Activated naive CD4-positive, alpha-beta T cell treated with Interleukin-2 at 50 U/mL for 16 hours (primary cell): ENCODE data around the gene AK8.

ENCODE experiments used
- DNase-seq: peaks from one replicate; pipeline ENCODE4 v3.0.0-alpha.2; 2020

AK8 gene

DNA sequence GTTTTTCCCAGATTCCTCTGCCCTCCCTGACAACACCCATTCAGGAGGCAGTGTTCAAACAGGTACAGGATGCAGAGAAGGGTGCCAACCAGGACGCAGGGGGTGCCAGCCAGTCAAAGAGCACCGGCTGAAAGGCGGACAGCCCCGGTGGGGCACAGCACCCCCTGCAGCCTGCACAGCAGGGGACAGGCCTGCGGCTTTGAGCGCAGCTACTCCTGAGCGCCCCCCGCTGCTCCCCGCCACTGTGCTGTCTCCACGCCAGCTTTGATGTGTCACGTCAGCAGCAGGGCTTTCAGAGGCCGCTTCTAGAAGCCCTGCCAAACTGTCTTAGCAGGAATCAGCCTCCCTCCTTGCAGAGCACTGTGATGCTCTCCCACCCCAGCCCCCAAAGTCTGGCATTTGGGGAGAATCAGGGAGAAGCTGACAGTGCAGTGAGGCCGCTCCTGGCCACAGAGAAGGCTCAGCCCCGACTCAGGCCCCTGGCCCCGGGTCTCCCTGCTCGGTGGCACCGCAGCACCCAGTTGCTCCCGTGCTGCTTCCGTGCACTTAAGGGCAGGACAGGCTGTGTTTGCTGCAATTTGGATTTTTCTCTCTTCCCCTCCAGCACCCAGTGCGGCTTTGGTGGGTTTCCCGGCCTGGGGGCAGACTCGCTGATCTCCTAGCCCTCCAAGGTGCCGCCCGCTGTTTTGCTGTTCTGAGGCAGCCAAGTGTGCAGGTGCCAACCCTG, 20.3 kb downstream of the AK8 start:
- no peak for DNase-seq

DNA sequence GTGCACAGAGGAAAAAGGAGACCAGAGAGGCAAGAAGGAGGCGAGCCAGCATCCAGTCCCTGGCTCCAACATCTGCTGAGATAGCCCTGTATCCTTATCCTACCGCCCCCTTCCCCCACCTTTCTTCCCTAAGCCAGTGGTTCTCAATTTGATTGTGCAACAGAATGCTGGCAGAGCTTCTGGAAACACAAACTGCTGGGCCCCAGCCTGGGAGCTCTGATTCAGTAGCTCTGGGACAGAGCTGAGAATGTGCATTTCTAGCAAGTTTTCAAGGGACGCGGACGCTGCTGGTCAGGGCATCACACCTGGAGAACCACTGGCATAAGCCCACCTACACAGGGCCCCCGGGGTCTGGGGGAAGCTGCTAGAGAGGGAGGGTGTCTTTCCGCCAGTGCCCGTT, 21.1 kb downstream of the AK8 start:
- DNase-seq = no peak

DNA sequence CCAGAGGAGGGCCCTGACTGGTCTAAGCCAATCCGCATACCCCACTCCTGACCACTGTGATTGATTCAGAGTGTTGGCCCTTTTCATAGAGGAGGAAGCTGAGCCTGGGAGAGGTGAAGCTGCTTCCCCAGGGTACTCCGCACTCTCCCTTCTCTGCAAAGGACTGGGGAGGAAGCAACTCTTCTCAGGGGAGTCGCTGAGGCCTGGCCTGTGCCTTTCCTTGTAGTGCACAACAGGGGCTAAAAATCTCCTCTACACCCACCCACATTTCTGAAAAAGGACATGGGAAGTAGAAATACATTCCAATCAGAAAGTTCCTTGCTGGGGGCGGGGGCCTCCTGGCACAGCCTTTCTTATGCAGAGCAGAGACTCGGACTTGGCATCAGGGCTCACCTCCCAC, 22.2 kb downstream of the AK8 start:
- DNase-seq = no peak

DNA sequence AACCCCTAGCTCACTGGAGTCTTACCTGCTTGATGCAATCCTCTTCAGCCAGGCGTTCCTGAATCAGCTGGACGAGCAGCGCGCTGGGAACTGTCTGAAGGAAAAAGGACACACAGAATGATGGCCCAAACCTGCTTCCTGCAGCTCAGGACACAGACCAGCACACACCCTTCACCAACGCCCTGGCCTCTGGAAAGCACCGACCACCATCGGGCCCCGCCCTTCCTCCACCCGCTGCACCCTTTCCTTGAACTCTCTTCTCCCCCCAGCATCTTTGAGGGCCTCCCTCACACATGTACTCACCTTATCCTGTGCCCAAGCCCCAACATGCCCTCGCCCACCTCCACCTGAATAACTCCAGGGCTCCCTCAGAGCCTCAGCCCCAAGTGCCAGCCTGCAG, 23.3 kb downstream of the AK8 start:
- DNase-seq = no peak

DNA sequence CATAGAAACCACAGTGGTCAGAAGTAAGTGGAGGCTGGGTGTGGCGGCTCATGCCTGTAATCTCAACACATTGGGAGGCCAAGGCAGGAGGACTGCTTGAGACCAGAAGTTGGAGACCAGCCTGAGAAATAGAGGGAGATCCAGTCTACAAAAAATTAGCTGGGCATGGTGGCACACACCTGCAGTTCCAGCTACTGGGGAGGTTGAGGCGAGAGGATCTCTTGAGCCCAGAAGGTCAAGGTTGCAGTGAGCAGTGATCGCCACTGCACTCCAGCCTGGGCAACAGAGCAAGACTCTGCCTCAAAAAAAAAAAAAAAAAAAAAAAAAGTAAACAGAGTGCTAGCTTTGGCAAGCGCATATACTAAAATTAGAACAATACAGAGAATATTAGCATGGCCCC, 24.6 kb downstream of the AK8 start:
- no peak for DNase-seq

DNA sequence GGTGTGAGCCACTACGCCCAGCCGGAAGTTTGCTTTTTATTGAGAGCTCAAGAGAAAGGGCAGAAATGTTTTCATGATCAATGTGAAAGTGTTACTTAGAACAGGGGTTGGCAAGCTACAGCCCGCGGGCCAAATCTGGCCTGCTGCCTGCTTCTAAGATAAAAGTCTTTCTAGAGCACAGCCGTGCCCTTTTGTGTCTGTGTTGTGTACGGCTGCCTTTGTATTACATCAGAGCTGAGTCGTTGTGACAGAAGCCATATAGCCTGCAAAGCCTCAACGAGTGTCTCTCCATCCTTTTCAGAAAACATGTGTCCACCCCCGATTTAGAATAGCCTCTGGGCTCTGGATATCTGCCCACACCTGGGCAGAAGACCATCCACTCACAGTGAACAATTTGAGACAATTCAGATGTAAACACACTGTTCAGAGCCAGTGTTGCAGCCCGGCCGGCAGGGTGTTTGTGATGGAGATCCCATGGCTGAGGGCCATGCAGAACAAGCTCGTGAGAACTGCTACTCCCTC, 28.8 kb downstream of the AK8 start:
- no peak for DNase-seq

DNA sequence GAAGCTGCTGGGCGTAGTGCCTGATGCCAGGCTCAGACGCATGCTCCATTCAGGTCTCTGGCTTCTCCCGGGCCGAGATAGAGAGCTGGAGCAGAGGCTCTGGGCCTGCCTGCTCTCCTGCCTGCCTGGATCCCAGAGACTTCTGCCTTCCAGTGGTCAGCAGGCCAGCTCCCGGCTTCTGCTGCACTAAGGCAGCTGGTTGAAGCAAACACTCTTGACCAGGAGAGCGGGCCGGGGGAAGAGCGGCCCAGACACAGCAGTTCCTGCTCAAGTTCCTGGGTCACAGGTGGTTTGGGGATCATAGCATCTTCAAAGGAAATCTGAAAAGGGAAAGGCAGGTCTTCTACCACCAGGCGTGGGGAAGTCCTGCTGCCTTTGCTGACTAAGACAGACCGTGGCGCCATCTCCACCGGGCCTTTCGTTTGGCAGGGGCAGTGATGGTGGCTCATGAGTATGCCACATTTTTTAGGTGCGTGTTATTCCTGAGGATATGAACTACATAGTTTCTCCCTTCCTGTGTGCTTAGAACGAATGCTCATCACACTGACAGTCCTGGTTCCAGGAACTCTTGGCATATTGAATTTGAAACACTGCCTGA, 31.1 kb downstream of the AK8 start:
- DNase-seq = no peak

DNA sequence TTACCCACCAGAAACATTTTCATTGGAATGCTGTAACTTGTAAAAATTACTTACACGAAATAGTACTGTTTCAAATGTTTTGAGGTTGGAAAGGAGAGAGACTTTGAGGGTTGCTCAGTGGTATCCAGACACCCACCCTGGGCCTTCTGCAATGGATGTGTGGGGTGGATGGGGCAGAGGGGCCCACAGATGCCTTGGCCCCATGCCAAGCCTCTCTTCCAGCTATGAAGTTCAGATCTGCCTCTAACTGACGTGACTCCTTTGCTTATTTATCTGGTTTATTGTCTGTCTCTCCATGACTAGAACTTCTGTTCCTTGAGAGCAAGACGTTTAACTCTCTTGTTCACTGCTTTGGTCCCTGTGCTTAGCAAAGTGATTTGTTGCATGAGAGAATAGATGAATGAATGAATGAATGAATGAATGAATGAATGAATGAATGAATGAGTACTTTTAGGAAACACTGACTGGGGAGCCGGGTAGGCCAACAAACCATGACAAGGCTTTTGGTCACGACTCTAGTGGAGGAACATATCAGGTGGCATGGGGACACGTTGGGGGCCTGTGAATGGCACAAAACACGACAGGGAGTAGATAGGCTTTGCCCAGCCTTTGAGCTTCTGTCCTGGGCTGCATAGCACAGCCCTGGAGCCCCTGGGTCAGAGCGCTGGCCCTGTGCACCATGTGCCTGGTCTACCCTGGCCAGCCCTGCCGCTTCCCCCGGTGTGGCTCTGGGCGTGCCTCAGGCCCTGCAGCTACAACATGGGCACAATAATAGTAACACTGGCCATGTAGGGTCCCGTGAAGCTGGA, 31.8 kb downstream of the AK8 start:
- DNase-seq = no peak

DNA sequence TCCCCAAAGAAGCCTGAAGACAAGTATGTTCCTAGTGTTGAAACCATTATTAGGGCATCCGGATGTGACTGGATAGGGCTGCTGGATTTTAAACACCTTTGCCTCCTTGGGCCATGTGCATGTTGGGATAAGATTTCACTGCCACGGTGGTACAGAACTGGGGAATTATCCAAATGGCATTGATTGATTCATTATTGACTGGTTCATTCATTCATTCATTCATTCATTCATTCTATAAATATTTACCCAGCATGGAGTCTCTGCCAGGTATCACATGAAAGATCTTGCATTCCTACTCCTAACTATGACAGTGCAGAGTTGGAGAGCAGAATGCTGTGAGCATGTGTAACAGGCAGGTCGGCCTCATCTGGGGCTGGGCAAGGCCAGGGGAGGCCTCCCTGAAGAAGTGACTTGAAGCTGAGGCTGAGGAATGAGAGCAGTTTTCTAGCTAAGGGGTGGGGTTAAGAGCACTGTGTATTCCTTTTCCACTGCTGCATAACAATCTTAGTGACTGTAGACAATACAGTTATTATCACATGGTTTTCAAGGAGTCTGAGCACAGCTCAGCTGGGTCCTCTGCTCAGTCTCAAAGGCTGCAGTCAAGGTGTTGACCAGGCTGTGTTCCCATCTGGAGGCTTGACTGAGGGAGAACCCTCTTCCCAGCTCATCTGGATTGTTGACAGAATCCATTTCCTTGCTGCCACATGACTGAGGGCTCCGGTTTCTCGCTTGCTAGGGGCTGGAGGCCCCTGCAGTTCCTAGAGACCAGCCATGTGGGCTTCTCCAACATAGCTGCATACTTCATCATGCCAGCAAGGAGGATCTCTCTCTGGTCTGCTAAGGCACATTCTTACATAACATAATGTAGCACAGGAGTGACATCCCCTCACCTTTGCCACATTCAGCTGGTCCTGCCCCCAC, 35.7 kb downstream of the AK8 start:
- DNase-seq = no peak

DNA sequence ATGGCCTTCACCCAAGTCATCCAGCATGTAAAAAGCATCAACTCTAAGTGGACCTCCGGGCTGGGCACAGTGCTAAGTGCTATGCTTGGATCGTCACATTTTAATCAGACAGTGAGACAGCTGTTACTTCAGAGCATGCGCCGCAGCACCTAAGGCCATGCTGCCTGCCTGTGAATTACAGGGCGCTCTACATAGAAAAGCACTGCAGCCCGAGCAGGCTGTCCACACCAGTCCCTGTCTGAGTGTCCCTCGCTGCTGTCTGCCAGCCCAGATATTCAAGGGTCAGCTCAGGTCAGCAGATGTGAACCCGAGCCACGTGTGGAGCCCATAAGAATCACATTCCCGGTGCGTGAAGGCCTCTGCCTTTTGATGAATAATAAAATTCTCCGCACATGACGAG, 37.1 kb downstream of the AK8 start:
- no peak for DNase-seq

DNA sequence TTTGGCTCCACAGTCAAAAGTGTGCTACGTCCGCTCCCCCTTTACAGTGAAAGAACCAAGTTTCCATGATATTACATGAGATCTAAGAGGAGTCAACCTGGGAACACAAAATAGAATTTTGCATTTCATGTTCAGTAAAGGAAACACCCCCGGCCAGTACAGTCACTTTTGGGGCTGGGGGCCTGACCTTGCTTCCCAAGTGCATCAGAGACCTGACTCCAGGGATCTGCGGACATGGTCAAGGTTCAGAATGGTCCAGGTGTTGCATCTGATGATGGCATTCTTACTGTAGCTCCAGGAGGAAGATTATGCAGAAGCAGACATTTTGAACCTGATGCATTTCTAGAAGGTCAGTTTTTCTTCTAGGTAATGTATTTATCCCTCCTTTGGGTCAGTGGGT, 39.8 kb downstream of the AK8 start:
- no peak for DNase-seq

DNA sequence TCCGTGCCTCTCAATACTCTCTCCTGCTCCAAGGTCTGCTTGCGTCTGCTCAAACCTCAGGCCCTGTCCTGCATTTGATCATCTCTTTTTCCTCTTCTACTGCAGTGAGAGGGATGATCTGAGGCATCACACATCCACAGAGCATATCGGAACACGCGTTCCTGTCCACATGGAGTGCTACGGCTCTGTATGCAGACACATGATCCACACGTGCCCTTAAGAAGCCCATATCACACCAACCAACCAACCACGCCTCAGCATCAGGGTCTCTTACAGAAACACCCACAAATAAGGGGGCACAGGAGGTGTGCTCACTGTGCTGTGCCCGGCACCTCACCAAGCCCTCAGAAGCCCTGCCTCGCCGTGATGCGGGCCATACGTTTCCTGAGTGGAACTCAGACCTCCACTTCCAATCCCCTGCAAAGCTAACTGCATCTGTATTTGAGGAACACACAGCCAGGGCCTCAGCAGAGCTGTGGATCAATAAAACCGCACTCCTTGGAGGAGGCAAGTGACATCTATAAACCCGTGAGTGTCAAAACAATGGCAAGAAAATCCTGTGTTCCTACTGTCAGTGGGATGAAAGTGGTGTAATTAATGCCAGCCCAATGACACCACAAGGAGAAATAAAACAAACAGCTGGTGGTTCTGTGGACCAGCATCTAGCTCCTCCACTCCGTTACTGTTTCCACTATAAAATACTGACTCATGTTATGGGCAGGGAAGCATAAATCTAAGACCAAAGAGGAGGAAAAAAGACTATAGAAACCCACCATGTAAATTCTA, 40.4 kb downstream of the AK8 start:
- DNase-seq = no peak

DNA sequence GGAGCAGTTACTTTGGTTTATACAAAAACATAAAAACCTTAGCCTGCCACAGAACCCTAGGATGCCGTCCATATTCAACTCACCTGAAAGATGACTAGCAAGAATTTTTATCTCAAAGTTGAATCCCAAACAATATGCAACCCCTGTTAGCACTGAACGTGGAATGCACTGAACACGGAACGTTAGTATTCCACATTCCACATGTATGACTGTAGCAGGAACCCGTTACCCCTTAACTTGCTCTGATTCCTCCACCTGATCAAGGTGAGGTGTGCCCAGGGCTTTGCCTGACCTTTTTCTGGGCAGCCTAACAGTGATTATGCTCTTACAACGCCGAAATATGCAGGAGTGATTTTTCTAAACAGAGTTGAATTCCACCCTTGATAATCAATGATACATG, 43.7 kb downstream of the AK8 start:
- DNase-seq = no peak

DNA sequence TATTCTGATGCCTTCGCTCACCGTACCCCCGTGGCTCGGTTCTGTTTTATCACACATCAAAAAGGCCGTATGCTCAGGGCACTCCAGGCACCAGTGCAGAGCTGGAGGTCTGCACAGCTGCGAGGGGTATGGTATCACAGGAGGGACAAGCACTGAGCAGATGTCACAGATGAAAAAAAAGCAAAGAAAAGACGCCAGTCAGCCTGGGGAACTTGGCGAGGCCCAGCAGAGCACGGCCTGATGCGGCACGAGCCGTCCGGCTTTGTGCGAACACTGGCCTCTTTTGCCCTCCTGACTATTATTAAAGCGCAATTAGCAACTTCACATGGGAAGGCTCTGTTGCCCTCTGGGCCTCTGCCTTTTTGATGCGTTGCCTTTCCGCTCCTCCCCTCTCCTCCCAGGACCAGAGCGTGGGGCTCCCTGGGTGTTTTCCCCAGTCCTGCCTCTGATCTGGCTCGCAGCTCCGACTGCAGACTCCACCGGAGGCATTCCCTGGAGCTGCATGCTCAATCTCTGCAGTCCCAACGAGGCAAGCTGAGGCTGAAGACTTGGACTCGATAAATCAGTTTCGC, 44.4 kb downstream of the AK8 start:
- DNase-seq = no peak

DNA sequence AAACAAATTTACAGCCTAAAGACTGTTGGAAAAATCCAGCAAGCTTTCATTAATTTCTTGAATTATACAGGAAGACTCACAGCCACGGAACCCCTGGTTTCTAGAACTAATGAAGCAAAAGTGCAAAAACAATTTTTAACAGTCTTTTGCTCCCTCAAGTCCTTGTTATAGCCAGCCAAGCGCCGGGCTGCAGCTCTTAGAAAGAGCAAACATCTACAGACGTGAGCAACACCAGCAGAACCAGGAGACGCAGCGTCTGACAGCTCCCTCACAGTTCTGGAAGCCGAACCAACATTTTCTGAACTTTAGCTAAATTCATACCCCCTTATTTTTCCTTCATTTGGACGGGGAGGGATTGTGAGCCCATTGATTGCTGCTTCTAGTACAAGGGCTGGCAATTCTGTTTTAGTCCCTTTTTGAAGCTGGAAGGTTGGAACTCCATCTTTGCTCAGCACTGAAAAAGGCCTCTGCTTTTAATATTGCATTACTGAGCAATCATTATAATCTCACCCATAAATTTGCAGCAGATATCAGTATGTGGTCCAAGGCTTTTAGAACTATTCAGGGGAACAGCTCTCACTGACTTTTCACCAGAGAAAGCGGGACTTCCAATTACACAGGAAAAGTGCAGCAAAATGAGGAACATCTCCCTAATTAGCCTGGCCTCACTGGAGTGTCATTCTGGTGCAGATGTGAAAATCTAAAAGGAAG, 45.8 kb downstream of the AK8 start:
- DNase-seq = no peak

DNA sequence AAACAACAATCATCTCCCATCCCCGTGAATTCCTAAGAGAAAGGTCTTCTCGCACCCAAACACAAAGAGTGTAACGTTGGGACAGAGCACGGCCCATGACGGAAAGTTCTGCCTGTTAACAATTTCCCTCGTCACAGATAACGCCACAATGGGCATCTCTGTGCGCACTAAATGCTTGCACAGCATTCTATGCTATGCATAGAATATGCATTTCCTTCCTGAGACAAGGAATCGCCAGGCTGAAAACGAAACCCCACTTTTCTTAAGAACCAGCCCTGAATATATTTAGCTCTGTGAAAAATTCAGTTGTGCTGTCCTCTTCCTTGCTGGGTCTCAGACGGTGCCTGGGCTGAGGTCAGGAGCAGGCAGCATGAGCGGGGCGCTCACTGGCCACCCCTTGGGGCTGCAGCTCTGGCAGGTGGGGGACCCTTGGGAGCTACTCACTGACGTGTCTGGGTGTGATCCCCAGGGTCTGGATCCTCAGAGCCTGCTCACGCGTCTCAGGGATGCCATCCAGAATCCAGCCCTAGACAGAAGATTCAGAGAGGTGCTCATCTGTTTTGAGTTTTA, 49.8 kb downstream of the AK8 start:
- DNase-seq = no peak

DNA sequence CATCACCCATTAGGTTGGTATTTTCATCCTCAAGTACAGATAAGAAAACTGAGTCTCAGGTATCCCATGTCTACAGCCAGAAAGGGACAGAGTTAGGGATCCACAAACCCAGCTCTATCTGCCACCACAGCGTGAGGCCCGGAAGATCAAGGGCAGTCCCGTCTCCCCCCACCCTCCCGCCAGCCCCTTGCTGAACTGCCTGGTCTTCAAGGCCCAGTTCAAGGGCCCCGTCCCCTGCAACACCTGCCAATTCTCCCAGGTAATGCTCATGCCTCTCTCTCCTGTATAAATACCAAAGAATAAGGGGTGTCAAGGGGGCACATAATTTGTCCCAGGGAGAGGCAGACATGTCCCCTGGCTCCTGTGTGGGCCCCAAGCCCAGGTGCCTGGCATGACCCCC, 50.7 kb downstream of the AK8 start:
- DNase-seq = no peak

DNA sequence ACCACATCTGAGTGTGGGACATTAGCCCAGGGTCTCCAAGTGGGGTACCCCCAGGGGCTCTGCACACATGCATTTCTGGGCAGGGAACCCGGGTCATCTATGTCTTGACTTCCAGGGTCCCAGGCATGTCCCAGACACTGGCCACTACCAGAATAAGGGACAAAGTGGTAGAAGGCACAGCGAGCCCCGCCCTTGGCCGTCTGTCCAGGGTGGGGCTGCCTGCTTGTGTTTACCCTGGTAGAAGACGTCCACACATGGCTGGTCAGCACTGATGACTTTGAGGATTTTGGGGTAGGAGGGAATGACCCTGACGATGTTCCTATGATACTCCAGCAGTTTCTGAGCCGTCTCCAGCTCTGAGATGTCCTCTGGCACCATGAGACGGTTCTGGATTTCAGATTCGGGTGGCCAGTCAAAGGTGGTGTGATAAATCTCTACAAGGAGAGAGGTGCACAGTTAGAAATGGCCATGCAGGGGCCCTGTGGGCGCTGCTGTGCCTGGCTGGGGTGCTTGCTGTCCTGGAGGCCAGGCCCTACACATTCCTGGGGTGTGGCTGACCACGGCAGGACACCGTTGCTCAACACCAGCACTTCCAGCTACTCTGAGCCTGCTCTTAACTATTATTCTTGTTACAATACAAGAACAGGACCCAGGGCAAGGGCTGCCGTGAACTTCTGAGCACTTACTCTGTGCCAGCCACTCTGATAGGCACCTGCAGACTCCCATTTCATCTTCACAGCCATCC, 51.3 kb downstream of the AK8 start:
- DNase-seq = no peak

DNA sequence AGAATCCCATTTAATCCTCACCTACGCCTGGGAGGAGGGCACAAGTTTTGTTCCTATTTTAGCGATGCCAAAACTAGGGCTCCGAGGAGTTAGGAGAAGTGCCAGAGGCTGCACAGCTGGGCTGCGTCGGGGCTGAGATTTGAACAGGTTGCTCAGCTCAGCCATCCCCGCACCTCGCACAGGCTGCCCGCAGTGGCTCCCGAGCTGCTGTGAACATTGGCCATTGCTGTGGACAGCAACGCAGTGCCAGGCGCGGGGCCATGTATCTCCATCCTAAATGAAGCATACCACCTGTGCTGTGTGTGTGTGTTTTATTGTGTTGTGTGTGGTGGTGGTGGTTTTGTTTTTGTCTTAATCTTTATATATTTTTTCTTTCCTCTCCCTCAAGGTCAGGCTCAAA, 52.0 kb downstream of the AK8 start:
- no peak for DNase-seq

DNA sequence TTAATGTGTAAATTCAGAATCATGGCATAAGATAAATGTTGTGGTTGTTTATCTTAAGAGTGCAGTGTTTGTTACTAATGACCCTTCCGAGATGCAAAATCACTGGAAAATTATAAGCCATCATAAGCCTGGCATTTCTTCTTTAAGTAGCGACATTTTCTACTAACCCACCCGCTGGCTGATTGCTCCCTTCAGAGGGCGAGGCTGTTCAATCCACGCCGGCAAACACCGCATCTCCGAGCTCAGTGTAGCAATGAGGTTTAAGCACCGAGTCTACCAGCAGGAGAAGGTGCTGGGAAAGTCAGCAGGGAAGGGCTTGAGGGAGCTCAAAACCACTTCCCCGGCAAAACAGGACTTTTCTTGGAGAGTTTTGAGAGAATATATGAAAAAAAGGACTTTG, 52.7 kb downstream of the AK8 start:
- no peak for DNase-seq
